Keratinocyte (primary cell): ENCODE measurements around the gene ITSN1. TPM values are rescaled to one million over a fixed set of nuclear protein-coding genes. Genes with fewer than 3 reads are reported as not detected.

ENCODE experiments used
- DNase-seq: peaks from one replicate; pipeline ENCODE4 v3.0.0-alpha.2; 2011; ENCODE audit warnings: low read depth, missing footprints, low spot score
- FAIRE-seq: peaks from 2 replicates; lab custom pipeline; 2011; peaks lifted over from hg19 to GRCh38; lab: Jason Lieb, UNC
- H2AFZ ChIP-seq: 2 replicates; pipeline ENCODE4 v1.6.0; 2012; ENCODE audit warnings: low read length, control low read depth, inconsistent platforms; ENCODE audit not compliant: control insufficient read depth
- H3K27ac ChIP-seq: 2 replicates; pipeline ENCODE4 v1.5.1; 2011; ENCODE audit warnings: low read length; ENCODE audit not compliant: control insufficient read depth, insufficient read depth
- H3K27me3 ChIP-seq: 3 replicates; pipeline ENCODE4 v1.6.0; 2011; ENCODE audit warnings: low read length; ENCODE audit not compliant: control insufficient read depth, insufficient read depth; ENCODE audit errors: extremely low read depth
- H3K36me3 ChIP-seq, 2 experiments: 2 replicates in 1 of 2; 3 replicates in 1 of 2; pipeline ENCODE4 v1.5.1; 2011; ENCODE audit warnings: low read length in 2 of 2, mild to moderate bottlenecking in 1 of 2; ENCODE audit not compliant: control insufficient read depth in 2 of 2, insufficient read depth in 2 of 2; ENCODE audit errors: extremely low read depth in 1 of 2
- H3K4me1 ChIP-seq: 3 replicates; pipeline ENCODE4 v1.5.1; 2011; ENCODE audit warnings: low read length; ENCODE audit not compliant: control insufficient read depth, insufficient read depth; ENCODE audit errors: extremely low read depth
- H3K4me2 ChIP-seq: 3 replicates; pipeline ENCODE4 v1.6.0; 2011; ENCODE audit warnings: low read depth, low read length; ENCODE audit not compliant: control insufficient read depth, insufficient read depth; ENCODE audit errors: extremely low read depth
- H3K4me3 ChIP-seq, 3 experiments: fragments of 200-600 bp in 1 of 3; sonication (generic) in 1 of 3; 2 replicates in 2 of 3; 3 replicates in 1 of 3; pipeline ENCODE4 v1.5.1; 2011 to 2016; ENCODE audit warnings: low read length in 3 of 3, mild to moderate bottlenecking in 3 of 3, control low read depth in 2 of 3, inconsistent platforms in 1 of 3, low read depth in 1 of 3, mixed read lengths in 1 of 3, mixed run types in 1 of 3, moderate library complexity in 1 of 3; ENCODE audit not compliant: control insufficient read depth in 2 of 3, insufficient read depth in 2 of 3; ENCODE audit errors: extremely low read depth in 1 of 3
- H3K79me2 ChIP-seq: 2 replicates; pipeline ENCODE4 v1.6.0; 2012; ENCODE audit warnings: low read length; ENCODE audit not compliant: control insufficient read depth, insufficient read depth
- H3K9ac ChIP-seq: 3 replicates; pipeline ENCODE4 v1.6.0; 2011; ENCODE audit warnings: low read length; ENCODE audit not compliant: control insufficient read depth, insufficient read depth; ENCODE audit errors: extremely low read depth
- H3K9me1 ChIP-seq: 3 replicates; pipeline ENCODE4 v1.6.0; 2011; ENCODE audit warnings: low read length; ENCODE audit not compliant: control insufficient read depth, insufficient read depth; ENCODE audit errors: extremely low read depth
- H3K9me3 ChIP-seq: 2 replicates; pipeline ENCODE4 v1.5.1; 2012; ENCODE audit warnings: low read depth, low read length; ENCODE audit not compliant: control insufficient read depth
- H4K20me1 ChIP-seq: 3 replicates; pipeline ENCODE4 v1.6.0; 2011; ENCODE audit warnings: low read length; ENCODE audit not compliant: control insufficient read depth, insufficient read depth; ENCODE audit errors: extremely low read depth
- EZH2 ChIP-seq: IDR thresholded peaks from one replicate; pipeline ENCODE4 v1.6.1; 2012; ENCODE audit warnings: inconsistent platforms, mild to moderate bottlenecking, low read length, moderate library complexity
- dilution Hi-C: fragments of 300-500 bp; cut with MboI; formaldehyde crosslinking; loops from one replicate; pipeline ENCODE4 v1.7.0; 2020; ENCODE audit warnings: low sequenced_read_pairs; ENCODE audit not compliant: extremely low pct_ligation_motif_present
- polyA plus RNA-seq, 5 experiments: library from polyadenylated mRNA; depleted of rRNA in 3 of 5; stranded (reverse) in 3 of 5; stranded (forward) in 1 of 5; unstranded in 1 of 5; fragments of >200 nt; gene quantifications; 1 replicate in 1 of 5; 2 replicates in 3 of 5; 3 replicates in 1 of 5; pipeline versions ENCODE4 v1.2.1 to v1.2.3, GENCODE V29; 2011 to 2012; ENCODE audit warnings: missing spikeins in 2 of 5, low read depth in 1 of 5, low replicate concordance in 1 of 5
- TF ChIP-seq, protein P1 (sequence below), 3 experiments: IDR thresholded peaks in 1 of 3; conservative IDR thresholded peaks in 1 of 3; optimal IDR thresholded peaks in 1 of 3; 2 replicates in 2 of 3; 3 replicates in 1 of 3; pipeline versions ENCODE3 to v1.5.1; 2011; ENCODE audit warnings: low read length in 3 of 3, mild to moderate bottlenecking in 3 of 3, moderate library complexity in 2 of 3, control low read depth in 1 of 3, inconsistent platforms in 1 of 3; ENCODE audit not compliant: insufficient read depth in 2 of 3; ENCODE audit errors: extremely low read depth in 1 of 3

Gene ITSN1
- polyA plus RNA-seq, 1 donor (not counting 4 experiments of a cell fraction or from before 2014, with no cell fraction given): 34.3 TPM

DNA sequence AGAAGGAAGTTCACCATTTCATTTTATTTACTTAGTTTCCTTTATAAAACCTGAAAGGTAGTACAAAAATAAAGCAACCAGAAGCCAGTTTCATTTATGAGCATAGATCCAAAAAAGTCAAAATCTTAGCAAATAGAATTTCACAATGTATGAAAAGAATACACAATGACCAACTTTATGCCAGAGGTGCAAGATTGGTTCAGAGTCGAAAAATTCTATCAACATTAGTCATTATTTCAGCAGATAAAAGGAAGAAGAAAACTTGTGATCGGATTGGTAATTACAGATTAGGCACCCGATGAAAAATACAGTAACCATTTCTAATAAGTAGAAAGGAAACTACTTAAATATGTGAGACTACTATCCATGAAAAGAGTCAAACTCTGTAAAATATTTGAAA, 89.1 kb downstream of the ITSN1 start:
- Histone ChIP-seq H3K9me1 (no peaks in the 10 kb centered on the region), H3K4me3 (no peak overlapping the region), H3K27ac (no peak overlapping the region), H3K9me3 (no peaks in the 10 kb centered on the region), H3K36me3 (peaks cover 3 to 4% of the 10 kb centered on the region in 2 experiments), H3K4me2 (no peak overlapping the region), H3K27me3 (no peaks in the 10 kb centered on the region), H2AFZ (no peak overlapping the region), H3K4me1 (no peaks in the 10 kb centered on the region), H3K9ac (no peak overlapping the region), H4K20me1 (no peaks in the 10 kb centered on the region), H3K79me2 (no peaks in the 10 kb centered on the region)
- DNase-seq (no peak), FAIRE-seq (no peak)
- dilution Hi-C loops: no loop called here
- TF ChIP-seq, protein P1, sequence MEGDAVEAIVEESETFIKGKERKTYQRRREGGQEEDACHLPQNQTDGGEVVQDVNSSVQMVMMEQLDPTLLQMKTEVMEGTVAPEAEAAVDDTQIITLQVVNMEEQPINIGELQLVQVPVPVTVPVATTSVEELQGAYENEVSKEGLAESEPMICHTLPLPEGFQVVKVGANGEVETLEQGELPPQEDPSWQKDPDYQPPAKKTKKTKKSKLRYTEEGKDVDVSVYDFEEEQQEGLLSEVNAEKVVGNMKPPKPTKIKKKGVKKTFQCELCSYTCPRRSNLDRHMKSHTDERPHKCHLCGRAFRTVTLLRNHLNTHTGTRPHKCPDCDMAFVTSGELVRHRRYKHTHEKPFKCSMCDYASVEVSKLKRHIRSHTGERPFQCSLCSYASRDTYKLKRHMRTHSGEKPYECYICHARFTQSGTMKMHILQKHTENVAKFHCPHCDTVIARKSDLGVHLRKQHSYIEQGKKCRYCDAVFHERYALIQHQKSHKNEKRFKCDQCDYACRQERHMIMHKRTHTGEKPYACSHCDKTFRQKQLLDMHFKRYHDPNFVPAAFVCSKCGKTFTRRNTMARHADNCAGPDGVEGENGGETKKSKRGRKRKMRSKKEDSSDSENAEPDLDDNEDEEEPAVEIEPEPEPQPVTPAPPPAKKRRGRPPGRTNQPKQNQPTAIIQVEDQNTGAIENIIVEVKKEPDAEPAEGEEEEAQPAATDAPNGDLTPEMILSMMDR (optimal IDR thresholded peaks at IDR 0.05 in 1 of 3, IDR thresholded peaks at IDR 0.05 in 1 of 3, conservative IDR thresholded peaks at IDR 0.05 in 1 of 3; ENCODE audit: extremely low read depth in 1 of 3, insufficient read depth in 2 of 3, low read length in 3 of 3): no peak
- TF ChIP-seq EZH2: no peak

DNA sequence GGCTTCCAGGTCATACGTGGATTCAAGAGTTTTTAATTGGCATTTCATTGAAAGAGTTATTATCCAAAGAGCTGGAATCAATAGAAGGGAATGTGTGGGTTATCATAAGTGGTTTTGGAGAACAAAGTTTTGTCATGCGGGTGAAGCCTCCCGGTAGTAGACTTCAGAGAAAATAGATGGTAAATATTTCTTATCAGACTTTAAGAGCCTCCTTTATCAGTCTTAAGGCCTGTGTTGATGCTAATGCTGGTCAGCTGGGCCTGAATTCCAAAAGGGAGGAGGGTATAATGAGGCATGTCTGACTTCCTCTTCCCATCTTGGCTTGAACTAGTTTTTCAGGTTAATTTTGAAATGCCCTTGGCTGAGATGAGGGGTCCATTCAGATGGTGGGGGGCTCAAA, 89.7 kb downstream of the ITSN1 start:
- Histone ChIP-seq H3K4me3 (no peak overlapping the region), H3K9me1 (no peaks in the 10 kb centered on the region), H3K79me2 (no peaks in the 10 kb centered on the region), H4K20me1 (no peaks in the 10 kb centered on the region), H3K4me2 (no peak overlapping the region), H2AFZ (no peak overlapping the region), H3K4me1 (no peaks in the 10 kb centered on the region), H3K36me3 (peaks cover 5 to 9% of the 10 kb centered on the region in 2 experiments), H3K27ac (no peak overlapping the region), H3K9ac (no peak overlapping the region), H3K9me3 (no peaks in the 10 kb centered on the region), H3K27me3 (no peaks in the 10 kb centered on the region)
- dilution Hi-C loops: no loop called here
- DNase-seq: no peak
- FAIRE-seq: no peak
- TF ChIP-seq EZH2: no peak
- TF ChIP-seq, protein P1 (optimal IDR thresholded peaks at IDR 0.05 in 1 of 3, IDR thresholded peaks at IDR 0.05 in 1 of 3, conservative IDR thresholded peaks at IDR 0.05 in 1 of 3; ENCODE audit: extremely low read depth in 1 of 3, insufficient read depth in 2 of 3, low read length in 3 of 3): no peak
